HepG2 (cell line): ENCODE data around the gene COMT. TPM values are rescaled to one million over a fixed set of nuclear protein-coding genes. Genes with fewer than 3 reads are reported as not detected.

Source experiments
- ASH2L ChIP-seq: fragments of 300-600, 200-600 bp; sonication (generic); IDR thresholded peaks from 2 replicates; pipeline ENCODE4 v1.7.0; 2017; ENCODE audit warnings: low read depth, mild to moderate bottlenecking, moderate library complexity, mixed read lengths, low read length; ENCODE audit not compliant: insufficient read length
- EEA1 ChIP-seq: sonication (generic); formaldehyde crosslinking; IDR thresholded peaks from 2 replicates; pipeline ENCODE4 v1.5.1; 2020; ENCODE audit warnings: mild to moderate bottlenecking, missing genetic modification reagents, borderline replicate concordance
- KLF6 ChIP-seq: IDR thresholded peaks from 2 replicates; pipeline ENCODE4 v1.8.0; 2016; ENCODE audit warnings: missing biosample characterization, missing genetic modification reagents
- PAWR ChIP-seq: sonication (generic); formaldehyde crosslinking; IDR thresholded peaks from 2 replicates; pipeline ENCODE4 v1.4.0; 2020; ENCODE audit warnings: missing genetic modification reagents, mild to moderate bottlenecking, borderline replicate concordance
- POLR2G ChIP-seq: fragments of 200-400 bp; formaldehyde crosslinking; IDR thresholded peaks from 2 replicates; pipeline ENCODE4 v1.6.1; 2018; ENCODE audit warnings: mild to moderate bottlenecking, low read depth, low read length, moderate library complexity
- RFX3 ChIP-seq: IDR thresholded peaks from 2 replicates; pipeline ENCODE4 v1.6.1; 2016; ENCODE audit warnings: missing biosample characterization, missing genetic modification reagents
- TERF1 ChIP-seq: sonication (generic); formaldehyde crosslinking; IDR thresholded peaks from 2 replicates; pipeline ENCODE4 v1.8.0; 2022; ENCODE audit warnings: mild to moderate bottlenecking, missing genetic modification reagents, moderate library complexity
- TOPORS ChIP-seq: sonication (generic); formaldehyde crosslinking; IDR thresholded peaks from 2 replicates; pipeline ENCODE4 v1.8.0; 2023; ENCODE audit warnings: mild to moderate bottlenecking, missing genetic modification reagents
- ZNF329 ChIP-seq: sonication (generic); formaldehyde crosslinking; IDR thresholded peaks from 2 replicates; pipeline ENCODE4 v1.9.0; 2021; ENCODE audit warnings: low read depth, mild to moderate bottlenecking, missing genetic modification reagents
- ZNF501 ChIP-seq: sonication (generic); formaldehyde crosslinking; IDR thresholded peaks from 2 replicates; pipeline ENCODE4 v1.5.1; 2020; ENCODE audit warnings: mild to moderate bottlenecking, moderate library complexity, missing genetic modification reagents
- ZNF543 ChIP-seq: sonication (generic); formaldehyde crosslinking; IDR thresholded peaks from 2 replicates; pipeline ENCODE4 v1.4.0; 2020; ENCODE audit warnings: mild to moderate bottlenecking, missing genetic modification reagents
- ZNF704 ChIP-seq: sonication (generic); formaldehyde crosslinking; IDR thresholded peaks from 2 replicates; pipeline ENCODE4 v1.8.1; 2023; ENCODE audit warnings: mild to moderate bottlenecking, inconsistent platforms, moderate library complexity, missing genetic modification reagents, borderline replicate concordance
- polyA plus RNA-seq, 8 experiments: library from polyadenylated mRNA; depleted of rRNA in 3 of 8; stranded (reverse) in 7 of 8; unstranded in 1 of 8; fragments of >200 nt; fragmentation: Illumina TruSeq in 4 of 8; extraction: Trizol in 4 of 8; gene quantifications; 2 replicates each; pipeline versions ENCODE4 v1.2.1 to v1.2.3, GENCODE V29; 2011 to 2016; ENCODE audit warnings: low read depth in 4 of 8, missing spikeins in 1 of 8, mixed read lengths in 1 of 8; ENCODE audit not compliant: insufficient read depth in 1 of 8
- total RNA-seq, 5 experiments: library from RNA; depleted of rRNA; stranded (reverse); fragments of >200 nt; fragmentation: Illumina TruSeq; extraction: Trizol; gene quantifications; 2 replicates each; pipeline ENCODE4 v1.2.3, GENCODE V29; 2016; ENCODE audit warnings: low read depth in 1 of 5
- TF ChIP-seq, protein P1 (sequence below): sonication (generic); formaldehyde crosslinking; IDR thresholded peaks from 2 replicates; pipeline ENCODE4 v1.5.1; 2020; ENCODE audit warnings: missing genetic modification reagents, mild to moderate bottlenecking, borderline replicate concordance
- TF ChIP-seq, protein P2 (sequence below): sonication (generic); IDR thresholded peaks from 2 replicates; pipeline ENCODE4 v1.6.1; 2016; ENCODE audit warnings: low read depth, borderline replicate concordance
- TF ChIP-seq, protein P3 (sequence below): sonication (generic); formaldehyde crosslinking; conservative IDR thresholded peaks from 2 replicates; pipeline ENCODE4 v1.4.0; 2020; ENCODE audit warnings: mild to moderate bottlenecking, missing genetic modification reagents, moderate library complexity
- TF ChIP-seq, protein P4 (sequence below): sonication (generic); formaldehyde crosslinking; IDR thresholded peaks from 2 replicates; pipeline ENCODE4 v1.4.0; 2020; ENCODE audit warnings: missing genetic modification reagents, mild to moderate bottlenecking, borderline replicate concordance

Gene COMT
- total and polyA plus RNA-seq, 2 of the 13 experiments (the other 11 are each of a cell fraction or from before 2014, with no cell fraction given): 156 to 162 TPM

- TF ChIP-seq, protein P1, sequence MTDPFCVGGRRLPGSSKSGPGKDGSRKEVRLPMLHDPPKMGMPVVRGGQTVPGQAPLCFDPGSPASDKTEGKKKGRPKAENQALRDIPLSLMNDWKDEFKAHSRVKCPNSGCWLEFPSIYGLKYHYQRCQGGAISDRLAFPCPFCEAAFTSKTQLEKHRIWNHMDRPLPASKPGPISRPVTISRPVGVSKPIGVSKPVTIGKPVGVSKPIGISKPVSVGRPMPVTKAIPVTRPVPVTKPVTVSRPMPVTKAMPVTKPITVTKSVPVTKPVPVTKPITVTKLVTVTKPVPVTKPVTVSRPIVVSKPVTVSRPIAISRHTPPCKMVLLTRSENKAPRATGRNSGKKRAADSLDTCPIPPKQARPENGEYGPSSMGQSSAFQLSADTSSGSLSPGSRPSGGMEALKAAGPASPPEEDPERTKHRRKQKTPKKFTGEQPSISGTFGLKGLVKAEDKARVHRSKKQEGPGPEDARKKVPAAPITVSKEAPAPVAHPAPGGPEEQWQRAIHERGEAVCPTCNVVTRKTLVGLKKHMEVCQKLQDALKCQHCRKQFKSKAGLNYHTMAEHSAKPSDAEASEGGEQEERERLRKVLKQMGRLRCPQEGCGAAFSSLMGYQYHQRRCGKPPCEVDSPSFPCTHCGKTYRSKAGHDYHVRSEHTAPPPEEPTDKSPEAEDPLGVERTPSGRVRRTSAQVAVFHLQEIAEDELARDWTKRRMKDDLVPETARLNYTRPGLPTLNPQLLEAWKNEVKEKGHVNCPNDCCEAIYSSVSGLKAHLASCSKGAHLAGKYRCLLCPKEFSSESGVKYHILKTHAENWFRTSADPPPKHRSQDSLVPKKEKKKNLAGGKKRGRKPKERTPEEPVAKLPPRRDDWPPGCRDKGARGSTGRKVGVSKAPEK (CRISPR knock-in tag): 0 out of 2 replicates have a peak, but pooled peaks have one; percentile 17
- TF ChIP-seq ZNF704 (CRISPR knock-in tag) (no peak), EEA1 (no peak), PAWR (no peak), TERF1 (no peak), TOPORS (CRISPR knock-in tag) (no peak; the same call in 1 of the 2 replicates), ZNF501 (CRISPR knock-in tag) (peak; percentile 66; the same call in 1 of the 2 replicates), RFX3 (no peak), KLF6 (no peak), POLR2G (no peak), ZNF329 (CRISPR knock-in tag) (0 out of 2 replicates have a peak, but pooled peaks have one; percentile 31), ASH2L (peak; percentile 64), ZNF543 (CRISPR knock-in tag) (no peak)
- TF ChIP-seq, protein P2, sequence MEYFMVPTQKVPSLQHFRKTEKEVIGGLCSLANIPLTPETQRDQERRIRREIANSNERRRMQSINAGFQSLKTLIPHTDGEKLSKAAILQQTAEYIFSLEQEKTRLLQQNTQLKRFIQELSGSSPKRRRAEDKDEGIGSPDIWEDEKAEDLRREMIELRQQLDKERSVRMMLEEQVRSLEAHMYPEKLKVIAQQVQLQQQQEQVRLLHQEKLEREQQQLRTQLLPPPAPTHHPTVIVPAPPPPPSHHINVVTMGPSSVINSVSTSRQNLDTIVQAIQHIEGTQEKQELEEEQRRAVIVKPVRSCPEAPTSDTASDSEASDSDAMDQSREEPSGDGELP: peak; percentile 30; the same call in 1 of the 2 replicates
- TF ChIP-seq, protein P3, sequence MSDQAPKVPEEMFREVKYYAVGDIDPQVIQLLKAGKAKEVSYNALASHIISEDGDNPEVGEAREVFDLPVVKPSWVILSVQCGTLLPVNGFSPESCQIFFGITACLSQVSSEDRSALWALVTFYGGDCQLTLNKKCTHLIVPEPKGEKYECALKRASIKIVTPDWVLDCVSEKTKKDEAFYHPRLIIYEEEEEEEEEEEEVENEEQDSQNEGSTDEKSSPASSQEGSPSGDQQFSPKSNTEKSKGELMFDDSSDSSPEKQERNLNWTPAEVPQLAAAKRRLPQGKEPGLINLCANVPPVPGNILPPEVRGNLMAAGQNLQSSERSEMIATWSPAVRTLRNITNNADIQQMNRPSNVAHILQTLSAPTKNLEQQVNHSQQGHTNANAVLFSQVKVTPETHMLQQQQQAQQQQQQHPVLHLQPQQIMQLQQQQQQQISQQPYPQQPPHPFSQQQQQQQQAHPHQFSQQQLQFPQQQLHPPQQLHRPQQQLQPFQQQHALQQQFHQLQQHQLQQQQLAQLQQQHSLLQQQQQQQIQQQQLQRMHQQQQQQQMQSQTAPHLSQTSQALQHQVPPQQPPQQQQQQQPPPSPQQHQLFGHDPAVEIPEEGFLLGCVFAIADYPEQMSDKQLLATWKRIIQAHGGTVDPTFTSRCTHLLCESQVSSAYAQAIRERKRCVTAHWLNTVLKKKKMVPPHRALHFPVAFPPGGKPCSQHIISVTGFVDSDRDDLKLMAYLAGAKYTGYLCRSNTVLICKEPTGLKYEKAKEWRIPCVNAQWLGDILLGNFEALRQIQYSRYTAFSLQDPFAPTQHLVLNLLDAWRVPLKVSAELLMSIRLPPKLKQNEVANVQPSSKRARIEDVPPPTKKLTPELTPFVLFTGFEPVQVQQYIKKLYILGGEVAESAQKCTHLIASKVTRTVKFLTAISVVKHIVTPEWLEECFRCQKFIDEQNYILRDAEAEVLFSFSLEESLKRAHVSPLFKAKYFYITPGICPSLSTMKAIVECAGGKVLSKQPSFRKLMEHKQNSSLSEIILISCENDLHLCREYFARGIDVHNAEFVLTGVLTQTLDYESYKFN: peak; percentile 90
- TF ChIP-seq, protein P4, sequence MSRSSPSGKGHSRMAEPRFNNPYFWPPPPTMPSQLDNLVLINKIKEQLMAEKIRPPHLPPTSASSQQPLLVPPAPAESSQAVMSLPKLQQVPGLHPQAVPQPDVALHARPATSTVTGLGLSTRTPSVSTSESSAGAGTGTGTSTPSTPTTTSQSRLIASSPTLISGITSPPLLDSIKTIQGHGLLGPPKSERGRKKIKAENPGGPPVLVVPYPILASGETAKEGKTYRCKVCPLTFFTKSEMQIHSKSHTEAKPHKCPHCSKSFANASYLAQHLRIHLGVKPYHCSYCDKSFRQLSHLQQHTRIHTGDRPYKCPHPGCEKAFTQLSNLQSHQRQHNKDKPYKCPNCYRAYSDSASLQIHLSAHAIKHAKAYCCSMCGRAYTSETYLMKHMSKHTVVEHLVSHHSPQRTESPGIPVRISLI (CRISPR knock-in tag): no peak
Observed at GRCh38 chr22:19898831-19899567, 42.6 kb upstream of the COMT start (continued).
